Testis (tissue), 2 donors: Measurements from ENCODE around the gene UTP15.

Source experiments
- CTCF ChIP-seq, 3 experiments: fragments of 450-650 bp in 2 of 3; fragments of 200-600 bp in 1 of 3; sonication (generic) in 1 of 3; IDR thresholded peaks; one replicate each; pipeline ENCODE4 v1.5.1; 2016 to 2019; ENCODE audit warnings: antibody characterized with exemption in 3 of 3, mild to moderate bottlenecking in 2 of 3, moderate library complexity in 1 of 3
- POLR2A ChIP-seq: fragments of 450-650 bp; IDR thresholded peaks from one replicate; pipeline ENCODE4 v1.6.1; 2017; ENCODE audit warnings: antibody characterized with exemption, mild to moderate bottlenecking, moderate library complexity

GRCh38 chr5:73629456-73629855 is 63.9 kb downstream of the UTP15 start:
- TF ChIP-seq POLR2A: no peak
- TF ChIP-seq CTCF (IDR thresholded peaks at IDR 0.05): no peak
